Vein endothelial cell (primary cell): ENCODE data around the gene RNASE9. TPM values are rescaled to one million over a fixed set of nuclear protein-coding genes. Genes with fewer than 3 reads are reported as not detected.

Experiments used
- total RNA-seq: library from RNA; depleted of rRNA; stranded (reverse); fragments of >200 nt; gene quantifications from 2 replicates; pipeline ENCODE4 v1.2.3, GENCODE V29; 2012

The RNASE9 gene
- not detected in 2 replicates for total RNA-seq

GRCh38 chr14:20560961-20561360 lies at the start of gene RNASE9:
Gene RNASE9 (minus strand): TSS chr14:20561047.

GRCh38 chr14:20591235-20591634 lies 30.4 kb upstream of the RNASE9 start, which contains the start of gene RNASE12:
Gene RNASE12 (minus strand): TSS chr14:20591376. CDS start chr14:20590723, 653 bp downstream.

DNA sequence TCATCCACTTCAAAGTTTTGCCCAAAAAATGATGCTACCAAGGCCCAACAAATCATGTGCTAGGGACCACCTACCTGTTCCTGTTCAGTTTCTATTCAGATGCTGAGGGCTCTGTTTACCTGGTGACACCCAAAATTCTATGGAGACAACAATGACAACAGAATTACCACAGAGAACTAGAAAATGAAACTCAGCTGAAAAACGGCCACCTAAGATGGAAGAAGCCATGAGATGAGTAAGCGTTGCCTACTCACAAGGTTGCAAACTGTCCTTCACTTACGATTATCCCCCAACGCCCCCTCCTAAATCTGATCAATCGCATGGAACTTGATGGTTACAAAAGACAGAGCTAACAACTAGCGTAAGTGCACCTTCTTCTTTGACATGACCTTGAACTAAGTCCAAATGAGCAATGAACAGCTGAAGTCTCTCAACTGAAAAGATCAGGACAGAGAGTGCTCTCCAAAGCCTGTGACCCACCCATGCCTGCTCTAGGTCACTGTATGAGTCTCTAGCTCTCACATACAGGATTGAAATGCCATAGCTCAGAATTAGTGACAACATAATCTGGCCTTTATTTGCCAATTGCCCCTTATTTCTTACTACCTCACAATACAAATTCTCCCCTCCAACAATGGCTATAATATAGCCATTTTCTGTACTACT lies 26.8 kb upstream of the RNASE9 start, which contains the start of gene RNASE11:
RNASE11 (minus strand) TSS at position 513 of the 666 bp plus-strand sequence.

Other genes with a start within 250 kb of the RNASE9 start
- 35.0 and 35.9 TPM in 2 replicates for gene CCNB1IP1, start 227.8 kb downstream of the RNASE9 start, total RNA-seq
- 10.1 and 11.4 TPM in 2 replicates for gene PARP2, start 217.4 kb downstream of the RNASE9 start, total RNA-seq
- gene TEP1, start 147.5 kb downstream of the RNASE9 start, total RNA-seq, result 23.2 and 30.5 TPM in 2 replicates
- gene KLHL33, start 124.9 kb downstream of the RNASE9 start, total RNA-seq, result not detected in 2 replicates
- gene OSGEP, start 106.2 kb downstream of the RNASE9 start, total RNA-seq, result 45.1 and 49.5 TPM in 2 replicates
- 60.2 and 74.5 TPM in 2 replicates for gene APEX1, start 105.8 kb downstream of the RNASE9 start, total RNA-seq
- gene PIP4P1, start 99.6 kb downstream of the RNASE9 start, total RNA-seq, result 25.8 and 26.1 TPM in 2 replicates
- gene PNP, start 91.6 kb downstream of the RNASE9 start, total RNA-seq, result 343 and 388 TPM in 2 replicates
- 0.48 and 4.2 TPM in 2 replicates for gene RNASE10, start 55.5 kb downstream of the RNASE9 start, total RNA-seq
- gene RNASE11, start 27.0 kb upstream of the RNASE9 start, total RNA-seq, result not detected in 2 replicates
- not detected in 2 replicates for gene RNASE12, start 30.3 kb upstream of the RNASE9 start, total RNA-seq
- gene OR6S1, start 80.6 kb upstream of the RNASE9 start, total RNA-seq, result not detected in 2 replicates
- 6.4 and 20.9 TPM in 2 replicates for gene RNASE4, start 123.5 kb upstream of the RNASE9 start, total RNA-seq
- gene ANG, start 127.7 kb upstream of the RNASE9 start, total RNA-seq, result 3.8 and 7.8 TPM in 2 replicates
- not detected in 2 replicates for gene EDDM3A, start 184.8 kb upstream of the RNASE9 start, total RNA-seq
- gene EDDM3B, start 207.4 kb upstream of the RNASE9 start, total RNA-seq, result not detected in 2 replicates
- 0.38 and 0.65 TPM in 2 replicates for gene RNASE6, start 220.2 kb upstream of the RNASE9 start, total RNA-seq
- 34.0 and 52.4 TPM in 2 replicates for gene RNASE1, start 241.8 kb upstream of the RNASE9 start, total RNA-seq